OCI-LY1 (cell line): Measurements from ENCODE around the gene LY9.

Experiments used
- EZH2 ChIP-seq: fragments of 200-600 bp; sonication (generic), shearing (Covaris generic); IDR thresholded peaks from 2 replicates; pipeline ENCODE4 v1.8.0; 2017; ENCODE audit warnings: borderline replicate concordance, mixed run types, mild to moderate bottlenecking, antibody characterized with exemption, low read length, moderate library complexity, mixed read lengths
- TF ChIP-seq, protein P1 (sequence below): fragments of 200-600 bp; sonication (generic), shearing (Covaris generic); IDR thresholded peaks from 2 replicates; pipeline ENCODE4 v1.5.1; 2017; ENCODE audit warnings: mild to moderate bottlenecking, antibody characterized with exemption, low read length, moderate library complexity, mixed read lengths

DNA sequence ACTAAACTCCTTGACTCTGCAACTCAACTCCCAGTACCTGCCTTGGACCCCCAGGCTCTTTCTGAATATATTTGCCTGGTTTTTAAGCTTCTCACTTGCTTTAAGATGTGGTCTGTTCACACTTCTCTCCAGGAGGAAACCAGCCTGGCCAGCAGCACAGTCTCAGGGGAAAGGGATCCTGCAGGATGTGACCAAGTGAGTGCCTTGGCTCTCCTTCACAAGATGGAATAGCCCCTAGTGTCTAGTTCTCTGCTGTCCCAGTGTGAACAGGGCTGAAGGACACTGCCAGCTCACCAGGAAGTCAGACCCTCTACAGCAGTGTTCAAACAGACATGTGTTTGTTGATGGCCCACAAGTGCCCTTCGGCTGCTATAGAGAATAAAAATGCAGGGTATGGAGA lies 33.8 kb downstream of the LY9 start:
- TF ChIP-seq, protein P1, sequence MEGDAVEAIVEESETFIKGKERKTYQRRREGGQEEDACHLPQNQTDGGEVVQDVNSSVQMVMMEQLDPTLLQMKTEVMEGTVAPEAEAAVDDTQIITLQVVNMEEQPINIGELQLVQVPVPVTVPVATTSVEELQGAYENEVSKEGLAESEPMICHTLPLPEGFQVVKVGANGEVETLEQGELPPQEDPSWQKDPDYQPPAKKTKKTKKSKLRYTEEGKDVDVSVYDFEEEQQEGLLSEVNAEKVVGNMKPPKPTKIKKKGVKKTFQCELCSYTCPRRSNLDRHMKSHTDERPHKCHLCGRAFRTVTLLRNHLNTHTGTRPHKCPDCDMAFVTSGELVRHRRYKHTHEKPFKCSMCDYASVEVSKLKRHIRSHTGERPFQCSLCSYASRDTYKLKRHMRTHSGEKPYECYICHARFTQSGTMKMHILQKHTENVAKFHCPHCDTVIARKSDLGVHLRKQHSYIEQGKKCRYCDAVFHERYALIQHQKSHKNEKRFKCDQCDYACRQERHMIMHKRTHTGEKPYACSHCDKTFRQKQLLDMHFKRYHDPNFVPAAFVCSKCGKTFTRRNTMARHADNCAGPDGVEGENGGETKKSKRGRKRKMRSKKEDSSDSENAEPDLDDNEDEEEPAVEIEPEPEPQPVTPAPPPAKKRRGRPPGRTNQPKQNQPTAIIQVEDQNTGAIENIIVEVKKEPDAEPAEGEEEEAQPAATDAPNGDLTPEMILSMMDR = no peak
- no peak for TF ChIP-seq EZH2
